ENCODE data around the gene CLEC4E. TPM values are rescaled to one million over a fixed set of nuclear protein-coding genes. Genes with fewer than 3 reads are reported as not detected.
A peak's percentile ranks its signal among the peaks of the same experiment; 100 is the strongest.
"Not testable (repeated sequence)": the region's sequence is repeated elsewhere in the genome, so short reads cannot be mapped to it uniquely, and the experiment has no call there.

CLEC4E gene
- total RNA-seq, 1 experiment from 2014 or later: not detected

- no peak for DNase-seq (ENCODE audit: low read depth)
Measured at GRCh38 chr12:8541562-8541961, 857 bp upstream of the CLEC4E start.

GRCh38 chr12:8537820-8538219, 2.9 kb downstream of the CLEC4E start:
- DNase-seq (ENCODE audit: low read depth): peak; percentile 65

- DNase-seq (ENCODE audit: low read depth): no peak
Measured at GRCh38 chr12:8532045-8532444, 8.7 kb downstream of the CLEC4E start.

GRCh38 chr12:8527250-8528130, 13.2 kb downstream of the CLEC4E start:
- DNase-seq (ENCODE audit: low read depth): no peak

GRCh38 chr12:8519171-8519570, 21.5 kb downstream of the CLEC4E start:
- no peak for DNase-seq (ENCODE audit: low read depth)

- DNase-seq (ENCODE audit: low read depth): no peak
Measured at GRCh38 chr12:8517971-8518370, 22.7 kb downstream of the CLEC4E start.

GRCh38 chr12:8513256-8513655, 27.4 kb downstream of the CLEC4E start, which contains the start of gene CLEC4D:
Gene CLEC4D (plus strand): TSS chr12:8513503. CDS start chr12:8513733, 230 bp downstream.
- DNase-seq (ENCODE audit: low read depth): no peak

GRCh38 chr12:8508910-8509841, 31.5 kb downstream of the CLEC4E start:
- no peak for DNase-seq (ENCODE audit: low read depth)

- no peak for DNase-seq (ENCODE audit: low read depth)
Measured at GRCh38 chr12:8508223-8508622, 32.5 kb downstream of the CLEC4E start.

- DNase-seq (ENCODE audit: low read depth): no peak
Measured at GRCh38 chr12:8507596-8507995, 33.1 kb downstream of the CLEC4E start.

GRCh38 chr12:8504351-8504750, 36.4 kb downstream of the CLEC4E start:
- no peak for DNase-seq (ENCODE audit: low read depth)

- DNase-seq (ENCODE audit: low read depth): no peak
Measured at GRCh38 chr12:8501720-8502119, 39.0 kb downstream of the CLEC4E start.

GRCh38 chr12:8499616-8500015, 41.1 kb downstream of the CLEC4E start:
- DNase-seq (ENCODE audit: low read depth): no peak

- DNase-seq (ENCODE audit: low read depth): not testable (repeated sequence)
Measured at GRCh38 chr12:8496074-8496473, 44.6 kb downstream of the CLEC4E start.

GRCh38 chr12:8495671-8496070, 45.0 kb downstream of the CLEC4E start:
- not testable (repeated sequence) for DNase-seq (ENCODE audit: low read depth)

- DNase-seq (ENCODE audit: low read depth): no peak
Measured at GRCh38 chr12:8493084-8493483, 47.6 kb downstream of the CLEC4E start.

GRCh38 chr12:8491646-8492530, 48.8 kb downstream of the CLEC4E start:
- DNase-seq (ENCODE audit: low read depth): no peak
